ENCODE data around the gene PTPRG. TPM values are rescaled to one million over a fixed set of nuclear protein-coding genes. Genes with fewer than 3 reads are reported as not detected.

The PTPRG gene
- total and polyA plus RNA-seq, 10 of the 15 experiments (the other 5 are each of a cell fraction or from before 2014, with no cell fraction given): 0.29 to 20.7 (median 1.4) TPM

- H3K27me3 ChIP-seq (replicated peaks in 1 of 2; ENCODE audit: control insufficient read depth in 2 of 2, insufficient read depth in 2 of 2, low read length in 1 of 2): no peaks in the 10 kb centered on the region
- in situ Hi-C loops (cut with MboI) (no loop called here), intact Hi-C loops (cut with micrococcal nuclease; ENCODE audit: unreplicated experiment) (no loop called here)
- H3K9me3 ChIP-seq (replicated peaks; ENCODE audit: control insufficient read depth, insufficient read depth, low read length): no peaks in the 10 kb centered on the region
- ChIA-PET RAD21 (ENCODE audit: unreplicated experiment) (no interaction called here), POLR2A (interaction anchor here (1.9 kb wide), 1 partner anchor 10 kb away, joined by 5 read pairs; no protein-coding TSS in a partner anchor), CTCF (no interaction called here), SMC1A (ENCODE audit: uncharacterized antibody, unreplicated experiment) (interaction anchor here (1.3 kb wide), 1 partner anchor 9 kb away, joined by 3 read pairs; no protein-coding TSS in a partner anchor)
- ATAC-seq (no peak), FAIRE-seq (no peak), DNase-seq (ENCODE audit: low read depth, low spot score) (no peak)
- H4K20me1 ChIP-seq (ENCODE audit: control insufficient read depth, insufficient read depth): no peaks in the 10 kb centered on the region
- TF ChIP-seq CTCF (IDR thresholded peaks at IDR 0.05 in 2 of 3, conservative IDR thresholded peaks at IDR 0.05 in 1 of 3; ENCODE audit: control insufficient read depth in 2 of 3, extremely low read depth in 1 of 3, insufficient read depth in 1 of 3, low read depth in 3 of 3, low read length in 3 of 3) (no peak), SUZ12 (IDR thresholded peaks at IDR 0.05; ENCODE audit: unreplicated experiment) (no peak), CHD2 (IDR thresholded peaks at IDR 0.05; ENCODE audit: borderline replicate concordance, low read depth, low read length) (no peak), FOS (IDR thresholded peaks at IDR 0.05; ENCODE audit: borderline replicate concordance, extremely low read depth, insufficient read length) (no peak), MXI1 (IDR thresholded peaks at IDR 0.05; ENCODE audit: low read depth, low read length) (no peak), MYB (IDR thresholded peaks at IDR 0.05; ENCODE audit: borderline replicate concordance, low read depth, low read length) (no peak), NKRF (conservative IDR thresholded peaks at IDR 0.05) (no peak), MEF2B (IDR thresholded peaks at IDR 0.05; ENCODE audit: partially characterized antibody, poor library complexity, severe bottlenecking) (no peak), IKZF2 (IDR thresholded peaks at IDR 0.05) (no peak), ZNF24 (IDR thresholded peaks at IDR 0.05) (no peak)
- no peaks in the 10 kb centered on the region for H3K4me1 ChIP-seq (ENCODE audit: control insufficient read depth, insufficient read depth, low read length)
- no peak overlapping the region for H3K4me2 ChIP-seq (ENCODE audit: control insufficient read depth, insufficient read depth)
- BruUV-seq (replicated peaks): no TSS peak
- H2AFZ ChIP-seq (ENCODE audit: control insufficient read depth, low read depth, low read length): no peak overlapping the region
- H3K9ac ChIP-seq (ENCODE audit: control insufficient read depth, insufficient read depth, low read length): no peak overlapping the region
- no peaks in the 10 kb centered on the region for H3K36me3 ChIP-seq (ENCODE audit: control insufficient read depth in 2 of 2, insufficient read depth in 2 of 2, low read length in 1 of 2)
- H3K27ac ChIP-seq (ENCODE audit: control insufficient read depth, insufficient read depth): no peak overlapping the region
- 22% methylated on average over 6 of the region's 6 CpGs for WGBS (ENCODE audit: insufficient coverage, insufficient replicate concordance, low lambda C conversion rate, missing lambda C conversion rate)
- H3K79me2 ChIP-seq (ENCODE audit: control insufficient read depth, insufficient read depth, low read length): no peaks in the 10 kb centered on the region
- H3K4me3 ChIP-seq: no peak overlapping the region
These were observed 46.7 kb downstream of the PTPRG start for GRCh38 chr3:61608072-61608471.
